GM12891 (cell line): ENCODE results near the gene MAD1L1.

ENCODE experiments used
- POLR2A ChIP-seq: IDR thresholded peaks from 2 replicates; pipeline ENCODE4 v1.6.1; 2011; ENCODE audit warnings: low read depth, low read length, control low read depth
- TAF1 ChIP-seq: IDR thresholded peaks from 2 replicates; pipeline ENCODE4 v1.6.1; 2011; ENCODE audit warnings: low read depth, low read length, control low read depth

GRCh38 chr7:1892011-1892965 lies 340.5 kb downstream of the MAD1L1 start:
- TF ChIP-seq POLR2A (no peak), TAF1 (no peak)
